ENCODE data around the gene ICOSLG. TPM values are rescaled to one million over a fixed set of nuclear protein-coding genes. Genes with fewer than 3 reads are reported as not detected.
"Not testable (repeated sequence)": the region's sequence is repeated elsewhere in the genome, so short reads cannot be mapped to it uniquely, and the experiment has no call there.

Gene ICOSLG
- total and polyA plus RNA-seq, 8 donors = 0.46 to 2.7 (median 0.83) TPM

DNA sequence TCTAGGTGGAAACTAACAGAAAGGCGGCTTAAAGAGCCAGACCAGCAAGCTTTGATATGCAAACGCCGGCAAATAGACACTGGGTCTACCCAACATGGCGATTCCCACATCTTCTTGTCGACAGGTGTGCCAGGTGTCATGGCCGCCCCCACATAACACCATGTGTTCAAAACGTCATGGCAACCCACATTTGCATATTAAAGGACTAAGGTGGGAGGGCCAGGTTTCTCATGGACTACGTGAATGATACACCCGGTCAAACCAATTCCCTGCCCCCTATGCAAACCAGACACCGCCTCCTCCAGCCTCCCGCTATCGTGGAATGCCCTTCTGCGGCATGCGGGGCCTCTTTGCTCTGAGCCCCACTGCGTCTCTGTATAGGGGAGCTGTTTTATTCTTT lies 41.3 kb downstream of the ICOSLG start:
- intact Hi-C loops (cut with DNase I) = no loop called here
- peak in 1 of 6 donors; percentile 16 for DNase-seq
- TF ChIP-seq, protein P1, sequence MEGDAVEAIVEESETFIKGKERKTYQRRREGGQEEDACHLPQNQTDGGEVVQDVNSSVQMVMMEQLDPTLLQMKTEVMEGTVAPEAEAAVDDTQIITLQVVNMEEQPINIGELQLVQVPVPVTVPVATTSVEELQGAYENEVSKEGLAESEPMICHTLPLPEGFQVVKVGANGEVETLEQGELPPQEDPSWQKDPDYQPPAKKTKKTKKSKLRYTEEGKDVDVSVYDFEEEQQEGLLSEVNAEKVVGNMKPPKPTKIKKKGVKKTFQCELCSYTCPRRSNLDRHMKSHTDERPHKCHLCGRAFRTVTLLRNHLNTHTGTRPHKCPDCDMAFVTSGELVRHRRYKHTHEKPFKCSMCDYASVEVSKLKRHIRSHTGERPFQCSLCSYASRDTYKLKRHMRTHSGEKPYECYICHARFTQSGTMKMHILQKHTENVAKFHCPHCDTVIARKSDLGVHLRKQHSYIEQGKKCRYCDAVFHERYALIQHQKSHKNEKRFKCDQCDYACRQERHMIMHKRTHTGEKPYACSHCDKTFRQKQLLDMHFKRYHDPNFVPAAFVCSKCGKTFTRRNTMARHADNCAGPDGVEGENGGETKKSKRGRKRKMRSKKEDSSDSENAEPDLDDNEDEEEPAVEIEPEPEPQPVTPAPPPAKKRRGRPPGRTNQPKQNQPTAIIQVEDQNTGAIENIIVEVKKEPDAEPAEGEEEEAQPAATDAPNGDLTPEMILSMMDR (IDR thresholded peaks at IDR 0.05) = no peak
- no peak overlapping the region for H3K4me3 ChIP-seq
- no peak for FAIRE-seq
- no peaks in the 10 kb centered on the region for H3K9me3 ChIP-seq
- no peaks in the 10 kb centered on the region for H3K4me1 ChIP-seq
- no peak overlapping the region for H3K27ac ChIP-seq
- 55 to 73% methylated on average over 15 of the region's 15 CpGs for WGBS, 2 donors
- no peak for ATAC-seq
- H3K27me3 ChIP-seq = no peaks in the 10 kb centered on the region
- no peaks in the 10 kb centered on the region for H3K36me3 ChIP-seq

- FAIRE-seq; H3K27me3 ChIP-seq; H3K9me3 ChIP-seq; intact Hi-C loops (cut with DNase I); H3K4me1 ChIP-seq; H3K36me3 ChIP-seq; H3K4me3 ChIP-seq; H3K27ac ChIP-seq: not testable (repeated sequence)
- WGBS, 2 donors = 81 to 96% methylated on average over 4 to 18 of the region's 21 CpGs
- peak in 2 of 6 donors; percentile 5 to 41 for DNase-seq
- ATAC-seq = peak in 2 of 4 donors; percentile 26 to 35
Observed at GRCh38 chr21:44197156-44197516, 43.6 kb downstream of the ICOSLG start.

- FAIRE-seq; H3K27ac ChIP-seq; H3K27me3 ChIP-seq; H3K4me1 ChIP-seq; intact Hi-C loops (cut with DNase I); H3K4me3 ChIP-seq; H3K9me3 ChIP-seq; H3K36me3 ChIP-seq: not testable (repeated sequence)
- ATAC-seq = peak in 2 of 4 donors; percentile 70 to 79
- DNase-seq = peak in 3 of 6 donors; percentile 9 to 71 (median 11)
- 74% methylated on average over 15 of the region's 22 CpGs; no CpG with 5 or more reads in 1 of the 2 donors for WGBS, 2 donors
Observed at GRCh38 chr21:44196212-44197155, 44.3 kb downstream of the ICOSLG start.

GRCh38 chr21:44194888-44195287 lies 45.9 kb downstream of the ICOSLG start:
- H3K9me3 ChIP-seq; H3K27ac ChIP-seq; intact Hi-C loops (cut with DNase I); H3K4me3 ChIP-seq; ATAC-seq; H3K36me3 ChIP-seq; FAIRE-seq; H3K4me1 ChIP-seq; DNase-seq; H3K27me3 ChIP-seq: not testable (repeated sequence)
- WGBS, 2 donors = 89% methylated on average over 4 of the region's 9 CpGs; no CpG with 5 or more reads in 1 of the 2 donors

DNA sequence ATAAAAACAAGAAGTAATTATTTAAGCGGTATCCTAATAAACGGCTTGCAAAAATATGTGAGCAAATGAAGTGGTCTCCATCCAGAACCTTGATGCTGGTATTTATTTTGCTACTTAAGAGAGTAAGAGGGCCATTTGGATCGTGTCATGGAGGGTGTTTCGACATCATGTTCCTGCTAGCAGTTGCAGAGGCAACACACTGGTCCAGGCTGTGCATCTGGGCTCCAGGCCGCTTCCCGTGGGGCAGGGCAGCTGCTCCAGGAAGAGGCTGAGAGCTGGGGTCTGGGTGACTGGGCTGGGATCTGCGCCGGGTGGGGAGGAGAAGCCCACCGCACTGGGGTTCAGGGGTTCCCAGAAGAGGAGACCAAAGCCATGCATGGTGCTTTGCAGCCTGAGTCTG lies 46.3 kb downstream of the ICOSLG start:
- H3K9me3 ChIP-seq; DNase-seq; H3K27ac ChIP-seq; H3K36me3 ChIP-seq; FAIRE-seq; H3K4me3 ChIP-seq; H3K27me3 ChIP-seq; intact Hi-C loops (cut with DNase I); H3K4me1 ChIP-seq: not testable (repeated sequence)
- WGBS, 2 donors = no CpG with 5 or more reads among the region's 9 CpGs
- ATAC-seq = peak in 3 of 4 donors; percentile 7 to 53 (median 26)

DNA sequence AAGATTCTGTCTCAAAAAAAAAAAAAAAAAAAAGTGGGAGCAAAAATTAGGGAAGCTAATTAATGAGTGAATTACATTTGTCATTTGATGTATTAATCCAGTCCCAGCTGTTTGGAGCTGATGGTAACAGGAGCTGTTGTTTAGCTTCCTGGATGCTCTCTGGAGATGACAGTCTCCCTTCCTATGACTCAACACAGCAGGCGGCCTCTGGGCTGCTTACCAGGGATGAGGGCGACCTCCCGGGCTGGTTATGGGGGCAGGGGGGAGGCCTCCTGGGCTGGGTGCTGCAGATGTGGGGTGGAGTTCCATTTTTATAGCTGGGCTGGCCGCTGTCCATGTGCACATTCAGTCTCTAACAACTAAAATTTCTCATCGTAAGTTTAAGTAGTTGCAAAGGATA lies 47.6 kb downstream of the ICOSLG start:
- H3K27me3 ChIP-seq; intact Hi-C loops (cut with DNase I); FAIRE-seq; H3K9me3 ChIP-seq; H3K36me3 ChIP-seq; H3K27ac ChIP-seq; H3K4me3 ChIP-seq; DNase-seq; H3K4me1 ChIP-seq: not testable (repeated sequence)
- 67 to 85% methylated on average over 1 of the region's 5 CpGs for WGBS, 2 donors
- ATAC-seq = peak in 3 of 4 donors; percentile 22 to 57 (median 39)

GRCh38 chr21:44190349-44191271 lies 50.1 kb downstream of the ICOSLG start:
- H3K4me1 ChIP-seq; FAIRE-seq; H3K27ac ChIP-seq; intact Hi-C loops (cut with DNase I); H3K36me3 ChIP-seq; H3K9me3 ChIP-seq; H3K4me3 ChIP-seq; H3K27me3 ChIP-seq: not testable (repeated sequence)
- 77 to 88% methylated on average over 4 to 12 of the region's 12 CpGs for WGBS, 2 donors
- DNase-seq (peak in 2 of 6 donors; percentile 4 to 24), ATAC-seq (peak in 1 of 4 donors; percentile 15)

DNA sequence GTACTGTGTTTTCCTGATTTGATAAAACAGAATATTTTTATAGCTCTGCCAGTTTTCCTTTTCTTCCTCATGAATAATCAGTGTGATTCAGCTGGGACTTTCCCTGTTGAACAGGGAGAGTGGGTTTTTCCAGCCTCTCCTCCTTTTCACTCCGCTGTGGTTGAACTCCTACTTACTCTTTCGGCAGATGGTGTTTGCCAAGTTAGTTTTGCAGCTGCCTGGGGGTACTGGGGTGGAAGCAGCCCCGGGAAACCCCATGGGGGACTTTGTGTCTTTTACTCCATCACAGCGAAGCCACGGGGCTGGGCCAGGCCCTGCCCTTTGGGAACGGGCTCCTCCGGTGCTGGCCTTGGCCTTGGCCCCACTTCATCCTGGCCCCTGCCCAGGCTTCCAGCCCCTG lies 55.9 kb downstream of the ICOSLG start:
- H3K27me3 ChIP-seq; intact Hi-C loops (cut with DNase I); H3K36me3 ChIP-seq; H3K4me1 ChIP-seq; FAIRE-seq; DNase-seq; H3K27ac ChIP-seq; H3K4me3 ChIP-seq; H3K9me3 ChIP-seq: not testable (repeated sequence)
- peak in 3 of 4 donors; percentile 50 to 84 (median 70) for ATAC-seq
- WGBS, 2 donors = no CpG with 5 or more reads among the region's 7 CpGs

DNA sequence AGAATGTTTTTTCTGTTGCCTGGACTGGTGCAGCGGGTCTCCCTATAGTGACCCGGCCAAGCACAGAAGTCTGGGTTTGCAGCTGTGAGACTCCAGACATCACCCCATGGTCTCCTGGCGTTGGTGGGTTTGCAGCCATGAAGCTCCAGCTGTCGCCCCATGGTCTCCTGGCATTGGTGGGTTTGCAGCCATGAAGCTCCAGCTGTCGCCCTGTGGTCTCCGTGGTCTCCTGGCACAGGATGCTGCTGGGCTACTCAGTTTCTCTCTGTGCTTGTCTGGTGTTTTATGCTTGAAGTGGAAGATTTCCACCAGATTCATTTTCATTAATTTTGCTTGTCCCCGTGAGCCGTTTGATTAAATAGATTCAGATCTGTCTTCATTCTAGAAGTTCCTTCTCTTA lies 58.5 kb downstream of the ICOSLG start:
- no CpG with 5 or more reads among the region's 8 CpGs for WGBS, 2 donors
- DNase-seq; H3K36me3 ChIP-seq; FAIRE-seq; H3K9me3 ChIP-seq; intact Hi-C loops (cut with DNase I); H3K27me3 ChIP-seq; H3K4me3 ChIP-seq; H3K4me1 ChIP-seq; H3K27ac ChIP-seq; ATAC-seq: not testable (repeated sequence)

GRCh38 chr21:44181506-44181905 lies 59.2 kb downstream of the ICOSLG start:
- ATAC-seq = peak in 2 of 4 donors; percentile 56 to 59
- H3K27me3 ChIP-seq; H3K4me1 ChIP-seq; H3K4me3 ChIP-seq; FAIRE-seq; H3K9me3 ChIP-seq; H3K36me3 ChIP-seq; intact Hi-C loops (cut with DNase I); H3K27ac ChIP-seq: not testable (repeated sequence)
- no CpG with 5 or more reads among the region's 4 CpGs for WGBS, 2 donors
- peak in 1 of 6 donors; percentile 2 for DNase-seq

Measured in pancreas (tissue), 10 donors.